Measurements from ENCODE around the gene LEMD2.
A peak's percentile ranks its signal among the peaks of the same experiment; 100 is the strongest.

DNA sequence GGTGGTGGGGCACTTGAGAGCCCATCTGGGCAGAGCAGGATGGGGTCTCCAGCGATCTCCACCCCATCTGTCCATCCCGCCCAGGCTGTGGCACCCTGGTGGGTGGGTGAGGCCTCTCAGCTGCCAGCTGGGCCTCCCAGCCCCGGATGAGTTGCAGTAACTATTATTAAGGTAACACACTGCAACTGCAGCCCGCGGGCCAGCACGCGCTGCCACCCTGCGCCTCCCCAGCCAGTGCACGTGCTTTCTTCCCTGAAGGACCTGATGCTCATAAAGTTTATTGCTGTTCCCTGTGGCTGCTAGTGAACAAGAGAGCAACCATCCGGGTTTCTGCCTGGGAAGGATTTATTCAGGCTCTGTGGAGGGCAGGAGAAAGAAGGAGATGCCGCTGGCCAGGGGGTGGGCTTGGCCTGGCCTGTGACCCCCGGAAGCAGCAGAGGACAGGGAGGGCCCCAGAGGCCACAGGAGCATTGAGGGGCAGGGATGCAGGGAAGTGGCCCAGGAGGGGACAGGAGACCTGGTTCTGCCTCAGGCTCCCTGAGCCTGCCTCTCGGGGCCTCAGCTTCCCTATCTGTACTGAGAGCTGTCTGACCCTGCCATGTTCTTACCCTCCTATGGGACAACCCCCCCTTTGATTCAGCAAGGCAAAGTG, 43.9 kb downstream of the LEMD2 start:
- no peak for TF ChIP-seq CTBP1 (IDR thresholded peaks at IDR 0.05; ENCODE audit: borderline replicate concordance)
- TF ChIP-seq FOXM1 (IDR thresholded peaks at IDR 0.05; ENCODE audit: borderline replicate concordance), result no peak; the same call in 1 of the 2 replicates
- TF ChIP-seq TARDBP (IDR thresholded peaks at IDR 0.05), result no peak
- TF ChIP-seq FOXA1 (IDR thresholded peaks at IDR 0.05), result no peak
- no peak for TF ChIP-seq SUZ12 (IDR thresholded peaks at IDR 0.05)
- no peak for TF ChIP-seq LEF1 (IDR thresholded peaks at IDR 0.05; ENCODE audit: borderline replicate concordance)
- TF ChIP-seq BHLHE40 (IDR thresholded peaks at IDR 0.05; ENCODE audit: borderline replicate concordance), result no peak
- no peak for TF ChIP-seq FOXK2 (IDR thresholded peaks at IDR 0.05)
- TF ChIP-seq L3MBTL2 (conservative IDR thresholded peaks at IDR 0.05), result peak; percentile 79
- TF ChIP-seq HDGF (IDR thresholded peaks at IDR 0.05; ENCODE audit: borderline replicate concordance), result no peak
- TF ChIP-seq ELF4 (IDR thresholded peaks at IDR 0.05), result no peak
- TF ChIP-seq ARNT (IDR thresholded peaks at IDR 0.05), result no peak

Data from HEK293T (cell line).